NCI-H748 treated with DMSO at 0.1 percent for 48 hours (cell line): ENCODE measurements around the gene AKIRIN1.
"Not testable (repeated sequence)": the region's sequence is repeated elsewhere in the genome, so short reads cannot be mapped to it uniquely, and the experiment has no call there.

Experiments used
- DNase-seq: peaks from one replicate; lab custom pipeline; 2025; lab: John Stamatoyannopoulos, UW

The AKIRIN1 gene

DNA sequence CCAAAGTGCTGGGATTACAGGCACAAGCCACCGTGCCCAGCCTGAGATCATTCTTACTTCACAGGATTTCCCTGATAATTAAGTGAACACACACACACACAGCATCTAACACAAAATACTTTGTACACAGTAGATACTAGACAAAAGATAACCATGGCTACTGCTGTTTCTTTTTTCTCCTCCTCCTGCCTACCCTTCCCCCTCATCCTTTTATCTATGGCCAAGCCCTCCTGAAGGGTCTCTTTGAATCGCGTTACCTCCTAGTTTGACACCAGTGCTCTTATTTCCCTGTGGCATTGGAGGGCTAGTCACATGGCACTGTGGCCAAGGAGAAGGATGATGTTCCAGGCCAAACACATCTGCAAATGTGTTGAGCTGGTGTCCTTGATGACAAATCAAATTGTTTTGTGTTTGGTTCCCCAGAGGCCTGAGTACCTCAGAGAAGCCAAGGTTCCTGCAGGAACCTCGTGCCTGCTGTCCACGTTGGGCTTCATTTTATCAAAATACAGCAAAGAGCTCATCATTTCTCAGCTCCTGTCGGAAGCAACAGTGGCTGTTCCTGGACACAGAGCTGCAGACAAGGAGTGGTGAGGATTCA lies 55.6 kb downstream of the AKIRIN1 start:
- DNase-seq = no peak

DNA sequence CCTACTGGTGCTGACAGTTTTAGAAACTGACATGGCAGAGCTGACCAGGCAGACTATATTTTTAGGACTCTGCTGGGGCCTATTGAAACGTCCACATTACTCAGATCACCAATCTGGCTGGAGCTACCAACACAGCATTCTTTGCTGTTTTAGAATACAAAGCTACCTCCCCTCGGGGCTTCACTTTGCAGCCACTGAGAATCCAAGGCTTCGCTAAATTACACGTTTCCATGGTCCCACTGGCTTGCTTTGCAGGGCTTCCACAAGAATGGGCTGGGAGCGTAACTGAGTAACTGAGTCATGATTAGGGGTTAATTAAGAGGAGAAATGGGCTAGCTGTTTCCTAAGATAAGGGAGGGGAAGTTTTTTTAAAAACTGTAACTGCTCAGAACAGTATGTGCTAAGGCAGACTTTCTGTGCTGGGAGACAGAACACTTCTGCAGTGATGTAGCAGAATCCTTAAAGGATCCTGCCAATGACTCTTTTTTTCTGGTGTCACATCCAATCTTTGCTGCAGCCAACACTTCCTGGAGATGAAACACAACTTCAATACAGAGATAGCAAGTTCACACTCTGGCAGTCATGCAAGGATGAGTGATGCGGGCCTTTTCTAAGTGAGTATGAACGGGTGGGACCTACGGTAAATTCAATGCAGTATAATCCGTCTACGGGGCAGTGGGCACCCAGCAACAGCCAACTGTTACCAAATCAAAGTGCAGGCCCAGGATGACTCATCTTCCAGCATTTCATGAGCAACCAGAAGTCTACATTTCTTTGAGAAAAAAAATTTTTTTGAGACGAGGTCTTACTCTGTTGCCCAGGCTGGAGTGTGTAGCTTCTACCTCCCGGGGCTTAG lies 56.5 kb downstream of the AKIRIN1 start:
- DNase-seq = no peak

- no peak for DNase-seq
These were observed 57.8 kb downstream of the AKIRIN1 start for GRCh38 chr1:39048745-39049370.

- no peak for DNase-seq
These were observed 58.9 kb downstream of the AKIRIN1 start for GRCh38 chr1:39050001-39050400.

DNA sequence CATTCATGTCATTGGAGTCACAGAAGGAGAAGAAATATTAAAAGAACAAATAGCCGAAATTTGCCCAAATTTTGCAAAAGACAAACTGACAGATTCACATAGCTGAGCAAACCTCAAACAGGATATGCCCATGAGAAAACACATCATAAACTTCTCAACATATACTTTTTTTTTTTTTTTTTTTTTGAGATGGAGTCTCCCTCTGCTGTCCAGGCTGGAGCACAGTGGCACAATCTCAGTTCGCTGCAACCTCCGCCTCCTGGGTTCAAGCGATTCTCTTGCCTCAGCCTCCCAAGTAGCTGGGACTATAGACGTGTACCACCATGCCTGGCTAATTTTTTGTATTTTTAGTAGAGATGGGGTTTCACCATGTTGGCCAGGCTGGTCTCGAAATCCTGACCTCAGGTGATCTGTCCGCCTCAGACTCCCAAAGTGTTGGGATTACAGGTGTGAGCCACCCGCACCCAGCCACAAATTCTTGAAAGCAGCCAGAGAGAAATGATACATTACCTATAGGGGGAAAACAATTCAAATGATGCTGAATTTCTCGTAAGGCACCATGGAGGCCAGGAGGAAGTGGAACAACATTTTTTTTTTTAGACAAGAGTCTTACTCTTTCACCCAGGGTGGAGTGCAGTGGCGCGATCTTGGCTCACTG lies 60.2 kb downstream of the AKIRIN1 start:
- not testable (repeated sequence) for DNase-seq

DNA sequence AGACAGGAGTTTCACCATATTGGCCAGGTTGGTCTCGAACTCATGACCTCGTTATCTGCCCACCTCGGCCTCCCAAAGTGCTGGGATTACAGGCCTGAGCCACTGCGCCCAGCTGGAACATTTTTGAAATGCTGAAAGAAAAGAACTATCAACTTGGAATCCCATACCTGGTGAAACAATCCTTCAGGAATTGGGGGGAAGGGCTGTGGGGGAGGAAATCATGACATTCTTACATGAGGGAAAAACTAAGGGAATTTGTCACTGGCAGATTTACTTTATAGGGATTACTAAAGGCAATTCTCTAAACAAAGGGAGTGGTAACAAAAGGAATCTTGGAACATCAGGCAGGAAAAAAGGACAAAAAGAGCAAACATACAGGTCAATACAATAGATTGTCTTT lies 60.9 kb downstream of the AKIRIN1 start:
- DNase-seq = no peak

- DNase-seq = not testable (repeated sequence)
These were observed 64.2 kb downstream of the AKIRIN1 start for GRCh38 chr1:39055213-39055710.
